Measurements from ENCODE around the gene CRACDL. TPM values are rescaled to one million over a fixed set of nuclear protein-coding genes. Genes with fewer than 3 reads are reported as not detected.

Gene CRACDL
- total and polyA plus RNA-seq, 2 donors (not counting 1 experiment from before 2014, with no cell fraction given): 0.25 TPM; not detected in 1

DNA sequence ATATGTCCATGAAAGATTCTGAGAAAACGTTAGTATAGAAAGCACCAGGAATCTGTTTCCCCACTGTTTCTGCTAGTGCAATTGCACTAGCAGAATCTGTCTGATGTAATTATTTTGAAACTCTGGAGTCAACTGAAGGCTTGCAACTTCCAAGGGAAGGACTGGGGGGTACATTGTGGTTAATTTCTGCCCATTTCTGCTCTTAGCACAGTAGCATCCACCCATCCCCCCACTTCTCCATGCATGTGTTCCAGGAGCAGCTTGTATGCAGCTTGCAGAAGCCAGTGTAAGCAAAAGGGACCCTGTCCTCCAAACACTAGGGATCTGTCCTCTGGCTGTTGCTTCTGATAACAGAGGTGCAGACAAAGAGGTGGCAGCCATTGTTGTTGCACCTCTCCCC, 74.4 kb downstream of the CRACDL start:
- intact Hi-C loops (cut with micrococcal nuclease): no loop called here
- Histone ChIP-seq H3K27me3 (replicated peaks in 1 of 4; ENCODE audit: control extremely low read depth in 1 of 4, control insufficient read depth in 3 of 4, insufficient read depth in 4 of 4, low read length in 3 of 4) (no peaks in the 10 kb centered on the region), H3K9me3 (ENCODE audit: control extremely low read depth in 1 of 3, control insufficient read depth in 2 of 3, insufficient read depth in 1 of 3, low read length in 2 of 3) (peaks cover 2 to 38% (median 15%) of the 10 kb centered on the region in 3 donors), H3K27ac (ENCODE audit: low read length in 2 of 2) (no peak overlapping the region), H3K4me1 (ENCODE audit: control insufficient read depth in 2 of 2, insufficient read depth in 2 of 2, low read length in 2 of 2) (no peaks in the 10 kb centered on the region), H4K20me1 (ENCODE audit: control insufficient read depth, insufficient read depth, low read length, poor library complexity, severe bottlenecking) (no peaks in the 10 kb centered on the region), H3K79me2 (ENCODE audit: control insufficient read depth, insufficient read depth, low read length) (no peaks in the 10 kb centered on the region), H3K4me2 (replicated peaks; ENCODE audit: low read depth, low read length, poor library complexity, severe bottlenecking) (no peak overlapping the region), H2AFZ (ENCODE audit: insufficient read depth, low read depth, low read length, poor library complexity, severe bottlenecking) (no peak overlapping the region), H3K4me3 (ENCODE audit: control extremely low read depth in 1 of 5, extremely low read depth in 1 of 5, insufficient read depth in 1 of 5, low read depth in 2 of 5, low read length in 4 of 5) (no peak overlapping the region), H3K36me3 (replicated peaks in 1 of 2; ENCODE audit: control extremely low read depth in 1 of 2, control insufficient read depth in 1 of 2, extremely low read depth in 1 of 2, insufficient read depth in 2 of 2, low read length in 1 of 2) (no peaks in the 10 kb centered on the region), H3K9ac (ENCODE audit: low read length) (no peak overlapping the region)
- Mint-ChIP-seq H3K9me3 (ENCODE audit: insufficient read depth) (peaks cover 24% of the 10 kb centered on the region), H3K27ac (no peak overlapping the region), H3K4me3 (no peak overlapping the region), H3K4me1 (no peaks in the 10 kb centered on the region), H3K27me3 (peaks cover 14% of the 10 kb centered on the region)
- no peak for DNase-seq
- WGBS (ENCODE audit: insufficient coverage): 100% methylated on average over 1 of the region's 1 CpG
- TF ChIP-seq EZH2 (IDR thresholded peaks at IDR 0.05; ENCODE audit: borderline replicate concordance, insufficient read depth, low read depth, low read length, poor library complexity, severe bottlenecking): no peak
- TF ChIP-seq, protein P1, sequence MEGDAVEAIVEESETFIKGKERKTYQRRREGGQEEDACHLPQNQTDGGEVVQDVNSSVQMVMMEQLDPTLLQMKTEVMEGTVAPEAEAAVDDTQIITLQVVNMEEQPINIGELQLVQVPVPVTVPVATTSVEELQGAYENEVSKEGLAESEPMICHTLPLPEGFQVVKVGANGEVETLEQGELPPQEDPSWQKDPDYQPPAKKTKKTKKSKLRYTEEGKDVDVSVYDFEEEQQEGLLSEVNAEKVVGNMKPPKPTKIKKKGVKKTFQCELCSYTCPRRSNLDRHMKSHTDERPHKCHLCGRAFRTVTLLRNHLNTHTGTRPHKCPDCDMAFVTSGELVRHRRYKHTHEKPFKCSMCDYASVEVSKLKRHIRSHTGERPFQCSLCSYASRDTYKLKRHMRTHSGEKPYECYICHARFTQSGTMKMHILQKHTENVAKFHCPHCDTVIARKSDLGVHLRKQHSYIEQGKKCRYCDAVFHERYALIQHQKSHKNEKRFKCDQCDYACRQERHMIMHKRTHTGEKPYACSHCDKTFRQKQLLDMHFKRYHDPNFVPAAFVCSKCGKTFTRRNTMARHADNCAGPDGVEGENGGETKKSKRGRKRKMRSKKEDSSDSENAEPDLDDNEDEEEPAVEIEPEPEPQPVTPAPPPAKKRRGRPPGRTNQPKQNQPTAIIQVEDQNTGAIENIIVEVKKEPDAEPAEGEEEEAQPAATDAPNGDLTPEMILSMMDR (IDR thresholded peaks at IDR 0.05): no peak
- ATAC-seq (ENCODE audit: low read depth): no peak
- CTCF ChIA-PET: no interaction called here
- POLR2A ChIA-PET: no interaction called here

DNA sequence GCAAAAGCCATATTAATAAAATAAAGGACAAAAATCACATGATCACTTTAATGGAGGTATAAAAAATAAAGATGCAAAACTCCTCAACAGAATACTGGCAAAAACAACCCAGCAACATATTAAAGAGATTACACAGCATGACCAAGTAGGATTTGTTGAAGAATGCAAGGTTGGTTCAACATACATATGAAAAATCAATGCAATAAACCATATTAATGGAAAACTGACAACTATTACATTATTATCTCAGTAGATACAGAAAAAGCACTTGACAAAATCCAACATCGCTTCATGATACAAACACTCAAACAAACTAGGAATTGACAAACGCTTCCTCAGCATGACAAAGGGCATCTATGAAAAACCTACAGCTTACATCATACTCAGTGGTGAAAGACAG, 76.7 kb downstream of the CRACDL start:
- Histone ChIP-seq H3K9me3 (ENCODE audit: control extremely low read depth in 1 of 3, control insufficient read depth in 2 of 3, insufficient read depth in 1 of 3, low read length in 2 of 3) (peaks cover 4 to 45% (median 20%) of the 10 kb centered on the region in 3 donors), H3K9ac (ENCODE audit: low read length) (no peak overlapping the region), H4K20me1 (ENCODE audit: control insufficient read depth, insufficient read depth, low read length, poor library complexity, severe bottlenecking) (no peaks in the 10 kb centered on the region), H3K79me2 (ENCODE audit: control insufficient read depth, insufficient read depth, low read length) (no peaks in the 10 kb centered on the region), H3K36me3 (replicated peaks in 1 of 2; ENCODE audit: control extremely low read depth in 1 of 2, control insufficient read depth in 1 of 2, extremely low read depth in 1 of 2, insufficient read depth in 2 of 2, low read length in 1 of 2) (no peaks in the 10 kb centered on the region), H3K27ac (ENCODE audit: low read length in 2 of 2) (no peak overlapping the region), H2AFZ (ENCODE audit: insufficient read depth, low read depth, low read length, poor library complexity, severe bottlenecking) (no peak overlapping the region), H3K4me1 (ENCODE audit: control insufficient read depth in 2 of 2, insufficient read depth in 2 of 2, low read length in 2 of 2) (no peaks in the 10 kb centered on the region), H3K4me3 (ENCODE audit: control extremely low read depth in 1 of 5, extremely low read depth in 1 of 5, insufficient read depth in 1 of 5, low read depth in 2 of 5, low read length in 4 of 5) (no peak overlapping the region), H3K4me2 (replicated peaks; ENCODE audit: low read depth, low read length, poor library complexity, severe bottlenecking) (no peak overlapping the region), H3K27me3 (replicated peaks in 1 of 4; ENCODE audit: control extremely low read depth in 1 of 4, control insufficient read depth in 3 of 4, insufficient read depth in 4 of 4, low read length in 3 of 4) (no peaks in the 10 kb centered on the region)
- WGBS (ENCODE audit: insufficient coverage): 92% methylated on average over 2 of the region's 2 CpGs
- H3K27ac Mint-ChIP-seq: no peak overlapping the region
- ChIA-PET CTCF (no interaction called here), POLR2A (no interaction called here)
- ATAC-seq (ENCODE audit: low read depth): no peak
- peaks cover 30% of the 10 kb centered on the region for H3K9me3 Mint-ChIP-seq (ENCODE audit: insufficient read depth)
- no peaks in the 10 kb centered on the region for H3K4me1 Mint-ChIP-seq
- intact Hi-C loops (cut with micrococcal nuclease): no loop called here
- H3K27me3 Mint-ChIP-seq: peaks cover 21% of the 10 kb centered on the region
- no peak for TF ChIP-seq EZH2 (IDR thresholded peaks at IDR 0.05; ENCODE audit: borderline replicate concordance, insufficient read depth, low read depth, low read length, poor library complexity, severe bottlenecking)
- TF ChIP-seq, protein P1 (IDR thresholded peaks at IDR 0.05): no peak
- DNase-seq: no peak
- no peak overlapping the region for H3K4me3 Mint-ChIP-seq

Data from B cell (primary cell).